ENCODE data around the gene DNAAF1. TPM values are rescaled to one million over a fixed set of nuclear protein-coding genes. Genes with fewer than 3 reads are reported as not detected.

DNAAF1 gene
- total RNA-seq, 2 experiments from 2014 or later = not detected

GRCh38 chr16:84179612-84180320, 34.7 kb downstream of the DNAAF1 start:
- DNase-seq = no peak
- intact Hi-C loops (cut with micrococcal nuclease) = loop anchor here (5.0 to 10.0 kb wide), 3 partner anchors 62 to 325 kb away; partner anchors contain the start of genes MBTPS1 and MEAK7
- Mint-ChIP-seq H3K9me3 (no peaks in the 10 kb centered on the region), H3K4me1 (ENCODE audit: low read depth) (peaks cover 29% of the 10 kb centered on the region), H3K27ac (no peak overlapping the region), H3K36me3 (peaks cover 9% of the 10 kb centered on the region), H3K27me3 (no peaks in the 10 kb centered on the region), H3K4me3 (no peak overlapping the region)
- CTCF ChIA-PET = interaction anchor here (0.7 to 8.5 kb wide), 3 partner anchors 94 to 293 kb away, joined by 3 to 124 read pairs (median 5); no protein-coding TSS in a partner anchor
- POLR2A ChIA-PET = no interaction called here

GRCh38 chr16:84180519-84181140, 35.5 kb downstream of the DNAAF1 start:
- CTCF ChIA-PET = interaction anchor here (8.5 kb wide), 1 partner anchor 94 kb away, joined by 124 read pairs; no protein-coding TSS in a partner anchor
- intact Hi-C loops (cut with micrococcal nuclease) = loop anchor here (10.0 kb wide), 1 partner anchor 324 kb away; the partner anchor contains the start of gene MEAK7
- no peak overlapping the region for H3K27ac Mint-ChIP-seq
- no peak overlapping the region for H3K4me3 Mint-ChIP-seq
- H3K4me1 Mint-ChIP-seq (ENCODE audit: low read depth) = peaks cover 32% of the 10 kb centered on the region
- no peak for DNase-seq
- peaks cover 9% of the 10 kb centered on the region for H3K36me3 Mint-ChIP-seq
- no peaks in the 10 kb centered on the region for H3K27me3 Mint-ChIP-seq
- H3K9me3 Mint-ChIP-seq = no peaks in the 10 kb centered on the region
- POLR2A ChIA-PET = no interaction called here

GRCh38 chr16:84181144-84181915, 36.2 kb downstream of the DNAAF1 start:
- no peak for DNase-seq
- Mint-ChIP-seq H3K27ac (no peak overlapping the region), H3K4me1 (ENCODE audit: low read depth) (peaks cover 38% of the 10 kb centered on the region), H3K9me3 (no peaks in the 10 kb centered on the region), H3K36me3 (peaks cover 9% of the 10 kb centered on the region), H3K27me3 (no peaks in the 10 kb centered on the region), H3K4me3 (no peak overlapping the region)
- intact Hi-C loops (cut with micrococcal nuclease) = loop anchor here (10.0 kb wide), 1 partner anchor 323 kb away; the partner anchor contains the start of gene MEAK7
- CTCF ChIA-PET = interaction anchor here (1.1 to 1.3 kb wide), 2 partner anchors 36 to 92 kb away, joined by 3 to 4 read pairs; partner anchors contain the start of genes DNAAF1 and HSDL1
- POLR2A ChIA-PET = no interaction called here

GRCh38 chr16:84182104-84182503, 37.0 kb downstream of the DNAAF1 start:
- DNase-seq = no peak
- Mint-ChIP-seq H3K9me3 (no peaks in the 10 kb centered on the region), H3K4me1 (ENCODE audit: low read depth) (peaks cover 37% of the 10 kb centered on the region), H3K27me3 (no peaks in the 10 kb centered on the region), H3K36me3 (peaks cover 12% of the 10 kb centered on the region), H3K27ac (no peak overlapping the region), H3K4me3 (no peak overlapping the region)
- ChIA-PET CTCF (interaction anchor here (0.5 to 1.3 kb wide), 3 partner anchors 10 to 93 kb away, joined by 3 to 4 read pairs (median 3); partner anchors contain the start of genes DNAAF1 and HSDL1), POLR2A (no interaction called here)
- intact Hi-C loops (cut with micrococcal nuclease) = loop anchor here (10.0 kb wide), 1 partner anchor 323 kb away; the partner anchor contains the start of gene MEAK7

GRCh38 chr16:84182680-84183571, 37.8 kb downstream of the DNAAF1 start:
- ChIA-PET CTCF (interaction anchor here (0.8 kb wide), 1 partner anchor 66 kb away, joined by 3 read pairs; the partner anchor contains the start of gene MBTPS1), POLR2A (no interaction called here)
- H3K4me1 Mint-ChIP-seq (ENCODE audit: low read depth) = peaks cover 31% of the 10 kb centered on the region
- peaks cover 10% of the 10 kb centered on the region for H3K36me3 Mint-ChIP-seq
- H3K27me3 Mint-ChIP-seq = no peaks in the 10 kb centered on the region
- no peak for DNase-seq
- H3K9me3 Mint-ChIP-seq = no peaks in the 10 kb centered on the region
- intact Hi-C loops (cut with micrococcal nuclease) = loop anchor here (10.0 kb wide), 1 partner anchor 322 kb away; the partner anchor contains the start of gene MEAK7
- no peak overlapping the region for H3K4me3 Mint-ChIP-seq
- H3K27ac Mint-ChIP-seq = no peak overlapping the region

- no peaks in the 10 kb centered on the region for H3K9me3 Mint-ChIP-seq
- intact Hi-C loops (cut with micrococcal nuclease) = loop anchor here (10.0 kb wide), 1 partner anchor 321 kb away; the partner anchor contains the start of gene MEAK7
- POLR2A ChIA-PET = no interaction called here
- CTCF ChIA-PET = interaction anchor here (0.8 to 1.0 kb wide), 2 partner anchors 8 to 67 kb away, joined by 3 read pairs; partner anchors contain the start of gene MBTPS1
- DNase-seq = no peak
- H3K4me1 Mint-ChIP-seq (ENCODE audit: low read depth) = peaks cover 25% of the 10 kb centered on the region
- H3K36me3 Mint-ChIP-seq = peaks cover 10% of the 10 kb centered on the region
- no peak overlapping the region for H3K4me3 Mint-ChIP-seq
- H3K27ac Mint-ChIP-seq = no peak overlapping the region
- H3K27me3 Mint-ChIP-seq = no peaks in the 10 kb centered on the region
Observed at GRCh38 chr16:84183572-84183875, 38.4 kb downstream of the DNAAF1 start.

- H3K27me3 Mint-ChIP-seq = no peaks in the 10 kb centered on the region
- peaks cover 10% of the 10 kb centered on the region for H3K36me3 Mint-ChIP-seq
- H3K4me3 Mint-ChIP-seq = no peak overlapping the region
- CTCF ChIA-PET = interaction anchor here (0.8 to 1.0 kb wide), 2 partner anchors 8 to 67 kb away, joined by 3 read pairs; partner anchors contain the start of gene MBTPS1
- H3K4me1 Mint-ChIP-seq (ENCODE audit: low read depth) = peaks cover 22% of the 10 kb centered on the region
- H3K27ac Mint-ChIP-seq = no peak overlapping the region
- H3K9me3 Mint-ChIP-seq = no peaks in the 10 kb centered on the region
- no peak for DNase-seq
- POLR2A ChIA-PET = no interaction called here
- intact Hi-C loops (cut with micrococcal nuclease) = loop anchor here (10.0 kb wide), 1 partner anchor 321 kb away; the partner anchor contains the start of gene MEAK7
Observed at GRCh38 chr16:84183911-84184591, 38.9 kb downstream of the DNAAF1 start.

- Mint-ChIP-seq H3K27ac (no peak overlapping the region), H3K36me3 (peaks cover 10% of the 10 kb centered on the region), H3K27me3 (no peaks in the 10 kb centered on the region), H3K4me1 (ENCODE audit: low read depth) (peaks cover 22% of the 10 kb centered on the region), H3K4me3 (peak overlapping the region; percentile 58), H3K9me3 (no peaks in the 10 kb centered on the region)
- intact Hi-C loops (cut with micrococcal nuclease) = loop anchor here (5.0 to 10.0 kb wide), 4 partner anchors 232 to 1713 kb away; partner anchors contain the start of genes IRF8, MEAK7 and OSGIN1
- no peak for DNase-seq
- POLR2A ChIA-PET = no interaction called here
- CTCF ChIA-PET = interaction anchor here (1.0 kb wide), 1 partner anchor 9 kb away, joined by 3 read pairs; no protein-coding TSS in a partner anchor
Observed at GRCh38 chr16:84184775-84185174, 39.7 kb downstream of the DNAAF1 start.

GRCh38 chr16:84186685-84187437, 41.8 kb downstream of the DNAAF1 start, which contains the start of gene TAF1C:
TSS of gene TAF1C (minus strand) at chr16:84187057. CDS start at chr16:84184988, 2,069 bp downstream.
- Mint-ChIP-seq H3K9me3 (no peaks in the 10 kb centered on the region), H3K27ac (peak within 1 kb of the TSS; percentile 86), H3K4me3 (peak within 1 kb of the TSS; percentile 96), H3K27me3 (no peaks in the 10 kb centered on the region), H3K36me3 (peaks cover 8% of the 10 kb centered on the region), H3K4me1 (ENCODE audit: low read depth) (peaks cover 22% of the 10 kb centered on the region)
- DNase-seq = peak; percentile 94
- intact Hi-C loops (cut with micrococcal nuclease) = loop anchor here (1.0 to 10.0 kb wide), 6 partner anchors 10 to 1710 kb away; partner anchors contain the start of genes IRF8, MEAK7 and OSGIN1
- ChIA-PET POLR2A (interaction anchor here (2.0 kb wide), 1 partner anchor 70 kb away, joined by 11 read pairs; the partner anchor contains the start of gene MBTPS1), CTCF (interaction anchor here (0.6 to 5.2 kb wide), 43 partner anchors 8 to 320 kb away, joined by 3 to 103 read pairs (median 4); partner anchors contain the start of genes DNAAF1, HSDL1 and MBTPS1)

Data from activated CD4-positive, alpha-beta memory T cell treated with anti-CD3 and anti-CD28 coated beads for 36 hours (primary cell).